ENCODE data around the gene HM13. TPM values are rescaled to one million over a fixed set of nuclear protein-coding genes. Genes with fewer than 3 reads are reported as not detected.

HM13 gene
- total and polyA plus RNA-seq, 4 donors: 57.6 to 210 (median 99.1) TPM

DNA sequence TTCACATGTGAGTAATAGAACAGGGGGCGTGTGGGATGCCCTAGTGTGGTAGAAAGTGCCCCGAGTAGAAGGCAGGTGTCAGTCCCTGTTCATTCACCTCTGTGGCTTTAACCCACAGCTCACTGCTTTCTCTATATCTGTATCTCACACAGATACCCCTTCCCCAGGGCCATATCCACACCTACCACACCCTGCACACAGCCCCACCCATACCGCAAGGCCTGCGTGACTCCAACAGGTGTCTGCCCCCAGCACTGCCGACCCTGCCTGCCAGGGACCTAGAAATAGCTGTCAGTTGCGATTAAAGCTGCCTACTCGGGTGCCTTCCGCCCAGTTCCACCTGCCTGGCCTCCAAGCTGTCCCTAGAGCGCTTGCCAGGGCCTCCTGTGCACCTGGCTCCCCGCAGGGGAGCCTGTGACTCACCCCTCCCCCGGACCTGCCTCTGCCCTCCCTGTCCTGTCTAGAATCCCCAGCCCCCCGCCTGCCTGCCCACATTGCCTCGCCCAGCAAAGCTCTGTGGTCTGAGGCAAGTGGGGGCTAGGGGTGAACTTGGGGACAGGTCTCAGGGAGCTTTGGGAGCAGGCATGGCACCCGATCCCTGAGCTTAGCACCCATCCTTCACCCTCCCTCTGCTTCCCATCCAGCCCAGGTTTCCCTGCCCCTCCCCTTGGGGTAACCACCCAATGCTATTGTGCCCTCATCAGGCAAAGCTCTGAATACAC, 52.6 kb downstream of the HM13 start:
- Histone ChIP-seq H3K4me1 (ENCODE audit: control insufficient read depth in 4 of 4, insufficient read depth in 4 of 4, low read length in 3 of 4) (peaks cover 8 to 34% (median 23%) of the 10 kb centered on the region in 4 donors), H3K9me3 (ENCODE audit: control insufficient read depth in 4 of 4, low read length in 3 of 4) (no peaks in the 10 kb centered on the region), H3K9ac (ENCODE audit: low read depth in 1 of 2, low read length in 2 of 2) (no peak overlapping the region), H3K36me3 (ENCODE audit: control insufficient read depth in 4 of 4, insufficient read depth in 3 of 4, low read depth in 1 of 4, low read length in 3 of 4) (peaks cover 0 to 25% (median 14%) of the 10 kb centered on the region in 4 donors), H3K27ac (ENCODE audit: low read depth in 1 of 2, low read length in 2 of 2) (no peak overlapping the region), H3K27me3 (ENCODE audit: control insufficient read depth in 4 of 4, insufficient read depth in 4 of 4, low read length in 3 of 4) (no peaks in the 10 kb centered on the region), H3K4me3 (ENCODE audit: low read depth in 1 of 3, low read length in 3 of 3) (no peak overlapping the region)
- 74% methylated on average over 14 of the region's 14 CpGs for WGBS
- no peak for TF ChIP-seq FOXA1 (IDR thresholded peaks at IDR 0.05)
- no peak for TF ChIP-seq TAF1 (conservative IDR thresholded peaks at IDR 0.05)
- TF ChIP-seq RXRA (IDR thresholded peaks at IDR 0.05): no peak
- TF ChIP-seq GABPA (IDR thresholded peaks at IDR 0.05 in 1 of 2, conservative IDR thresholded peaks at IDR 0.05 in 1 of 2): no peak
- TF ChIP-seq FOXA2 (IDR thresholded peaks at IDR 0.05): no peak
- TF ChIP-seq SP1 (IDR thresholded peaks at IDR 0.05): no peak
- no peak for TF ChIP-seq JUND (IDR thresholded peaks at IDR 0.05)
- TF ChIP-seq, protein P1, sequence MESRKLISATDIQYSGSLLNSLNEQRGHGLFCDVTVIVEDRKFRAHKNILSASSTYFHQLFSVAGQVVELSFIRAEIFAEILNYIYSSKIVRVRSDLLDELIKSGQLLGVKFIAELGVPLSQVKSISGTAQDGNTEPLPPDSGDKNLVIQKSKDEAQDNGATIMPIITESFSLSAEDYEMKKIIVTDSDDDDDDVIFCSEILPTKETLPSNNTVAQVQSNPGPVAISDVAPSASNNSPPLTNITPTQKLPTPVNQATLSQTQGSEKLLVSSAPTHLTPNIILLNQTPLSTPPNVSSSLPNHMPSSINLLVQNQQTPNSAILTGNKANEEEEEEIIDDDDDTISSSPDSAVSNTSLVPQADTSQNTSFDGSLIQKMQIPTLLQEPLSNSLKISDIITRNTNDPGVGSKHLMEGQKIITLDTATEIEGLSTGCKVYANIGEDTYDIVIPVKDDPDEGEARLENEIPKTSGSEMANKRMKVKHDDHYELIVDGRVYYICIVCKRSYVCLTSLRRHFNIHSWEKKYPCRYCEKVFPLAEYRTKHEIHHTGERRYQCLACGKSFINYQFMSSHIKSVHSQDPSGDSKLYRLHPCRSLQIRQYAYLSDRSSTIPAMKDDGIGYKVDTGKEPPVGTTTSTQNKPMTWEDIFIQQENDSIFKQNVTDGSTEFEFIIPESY (IDR thresholded peaks at IDR 0.05): no peak
- no peak for TF ChIP-seq YY1 (IDR thresholded peaks at IDR 0.05)
- TF ChIP-seq RAD21 (IDR thresholded peaks at IDR 0.05): no peak
- no peak for TF ChIP-seq NR2F2 (IDR thresholded peaks at IDR 0.05)
- TF ChIP-seq, protein P2, sequence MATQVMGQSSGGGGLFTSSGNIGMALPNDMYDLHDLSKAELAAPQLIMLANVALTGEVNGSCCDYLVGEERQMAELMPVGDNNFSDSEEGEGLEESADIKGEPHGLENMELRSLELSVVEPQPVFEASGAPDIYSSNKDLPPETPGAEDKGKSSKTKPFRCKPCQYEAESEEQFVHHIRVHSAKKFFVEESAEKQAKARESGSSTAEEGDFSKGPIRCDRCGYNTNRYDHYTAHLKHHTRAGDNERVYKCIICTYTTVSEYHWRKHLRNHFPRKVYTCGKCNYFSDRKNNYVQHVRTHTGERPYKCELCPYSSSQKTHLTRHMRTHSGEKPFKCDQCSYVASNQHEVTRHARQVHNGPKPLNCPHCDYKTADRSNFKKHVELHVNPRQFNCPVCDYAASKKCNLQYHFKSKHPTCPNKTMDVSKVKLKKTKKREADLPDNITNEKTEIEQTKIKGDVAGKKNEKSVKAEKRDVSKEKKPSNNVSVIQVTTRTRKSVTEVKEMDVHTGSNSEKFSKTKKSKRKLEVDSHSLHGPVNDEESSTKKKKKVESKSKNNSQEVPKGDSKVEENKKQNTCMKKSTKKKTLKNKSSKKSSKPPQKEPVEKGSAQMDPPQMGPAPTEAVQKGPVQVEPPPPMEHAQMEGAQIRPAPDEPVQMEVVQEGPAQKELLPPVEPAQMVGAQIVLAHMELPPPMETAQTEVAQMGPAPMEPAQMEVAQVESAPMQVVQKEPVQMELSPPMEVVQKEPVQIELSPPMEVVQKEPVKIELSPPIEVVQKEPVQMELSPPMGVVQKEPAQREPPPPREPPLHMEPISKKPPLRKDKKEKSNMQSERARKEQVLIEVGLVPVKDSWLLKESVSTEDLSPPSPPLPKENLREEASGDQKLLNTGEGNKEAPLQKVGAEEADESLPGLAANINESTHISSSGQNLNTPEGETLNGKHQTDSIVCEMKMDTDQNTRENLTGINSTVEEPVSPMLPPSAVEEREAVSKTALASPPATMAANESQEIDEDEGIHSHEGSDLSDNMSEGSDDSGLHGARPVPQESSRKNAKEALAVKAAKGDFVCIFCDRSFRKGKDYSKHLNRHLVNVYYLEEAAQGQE (IDR thresholded peaks at IDR 0.05): no peak
- TF ChIP-seq, protein P3, sequence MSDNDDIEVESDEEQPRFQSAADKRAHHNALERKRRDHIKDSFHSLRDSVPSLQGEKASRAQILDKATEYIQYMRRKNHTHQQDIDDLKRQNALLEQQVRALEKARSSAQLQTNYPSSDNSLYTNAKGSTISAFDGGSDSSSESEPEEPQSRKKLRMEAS (IDR thresholded peaks at IDR 0.05): no peak
- TF ChIP-seq, protein P4, sequence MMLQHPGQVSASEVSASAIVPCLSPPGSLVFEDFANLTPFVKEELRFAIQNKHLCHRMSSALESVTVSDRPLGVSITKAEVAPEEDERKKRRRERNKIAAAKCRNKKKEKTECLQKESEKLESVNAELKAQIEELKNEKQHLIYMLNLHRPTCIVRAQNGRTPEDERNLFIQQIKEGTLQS (IDR thresholded peaks at IDR 0.05): no peak
- TF ChIP-seq, protein P5, sequence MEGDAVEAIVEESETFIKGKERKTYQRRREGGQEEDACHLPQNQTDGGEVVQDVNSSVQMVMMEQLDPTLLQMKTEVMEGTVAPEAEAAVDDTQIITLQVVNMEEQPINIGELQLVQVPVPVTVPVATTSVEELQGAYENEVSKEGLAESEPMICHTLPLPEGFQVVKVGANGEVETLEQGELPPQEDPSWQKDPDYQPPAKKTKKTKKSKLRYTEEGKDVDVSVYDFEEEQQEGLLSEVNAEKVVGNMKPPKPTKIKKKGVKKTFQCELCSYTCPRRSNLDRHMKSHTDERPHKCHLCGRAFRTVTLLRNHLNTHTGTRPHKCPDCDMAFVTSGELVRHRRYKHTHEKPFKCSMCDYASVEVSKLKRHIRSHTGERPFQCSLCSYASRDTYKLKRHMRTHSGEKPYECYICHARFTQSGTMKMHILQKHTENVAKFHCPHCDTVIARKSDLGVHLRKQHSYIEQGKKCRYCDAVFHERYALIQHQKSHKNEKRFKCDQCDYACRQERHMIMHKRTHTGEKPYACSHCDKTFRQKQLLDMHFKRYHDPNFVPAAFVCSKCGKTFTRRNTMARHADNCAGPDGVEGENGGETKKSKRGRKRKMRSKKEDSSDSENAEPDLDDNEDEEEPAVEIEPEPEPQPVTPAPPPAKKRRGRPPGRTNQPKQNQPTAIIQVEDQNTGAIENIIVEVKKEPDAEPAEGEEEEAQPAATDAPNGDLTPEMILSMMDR (IDR thresholded peaks at IDR 0.05; ENCODE audit: low read depth, low read length, missing input control): no peak
- TF ChIP-seq HNF4A (conservative IDR thresholded peaks at IDR 0.05): no peak
- no peak for TF ChIP-seq EGR1 (IDR thresholded peaks at IDR 0.05; ENCODE audit: low read depth in 2 of 2)
- TF ChIP-seq HNF4G (IDR thresholded peaks at IDR 0.05): no peak
- DNase-seq (ENCODE audit: low spot score): no peak

Measured in liver (tissue), 9 donors.